ENCODE measurements around the gene RUNDC3A.
"Not testable (repeated sequence)": the region's sequence is repeated elsewhere in the genome, so short reads cannot be mapped to it uniquely, and the experiment has no call there.

Gene RUNDC3A

GRCh38 chr17:44346064-44346844, 37.9 kb downstream of the RUNDC3A start:
- DNase-seq, result no peak

- not testable (repeated sequence) for DNase-seq
Observed at GRCh38 chr17:44347206-44348055, 39.0 kb downstream of the RUNDC3A start.

- peak; percentile 46 for DNase-seq
Observed at GRCh38 chr17:44348234-44348987, 40.0 kb downstream of the RUNDC3A start.

- no peak for DNase-seq
Observed at GRCh38 chr17:44348988-44349364, 40.6 kb downstream of the RUNDC3A start.

GRCh38 chr17:44349553-44350070, 41.2 kb downstream of the RUNDC3A start:
- DNase-seq, result no peak

- DNase-seq, result peak; percentile 88
Observed at GRCh38 chr17:44350733-44351226, 42.4 kb downstream of the RUNDC3A start.

GRCh38 chr17:44351464-44351863, 43.1 kb downstream of the RUNDC3A start:
- DNase-seq, result no peak

- no peak for DNase-seq
Observed at GRCh38 chr17:44351961-44352827, 43.8 kb downstream of the RUNDC3A start.

GRCh38 chr17:44352828-44353671, 44.6 kb downstream of the RUNDC3A start:
- no peak for DNase-seq

- peak; percentile 44 for DNase-seq
Observed at GRCh38 chr17:44353672-44354331, 45.4 kb downstream of the RUNDC3A start.

GRCh38 chr17:44354582-44355561, 46.5 kb downstream of the RUNDC3A start:
- DNase-seq, result peak; percentile 70

GRCh38 chr17:44355642-44356099, 47.3 kb downstream of the RUNDC3A start:
- no peak for DNase-seq

- DNase-seq, result no peak
Observed at GRCh38 chr17:44356241-44356640, 47.8 kb downstream of the RUNDC3A start.

- no peak for DNase-seq
Observed at GRCh38 chr17:44358066-44358465, 49.7 kb downstream of the RUNDC3A start.

- no peak for DNase-seq
Observed at GRCh38 chr17:44359006-44359405, 50.6 kb downstream of the RUNDC3A start.

- no peak for DNase-seq
Observed at GRCh38 chr17:44359458-44360143, 51.2 kb downstream of the RUNDC3A start.

GRCh38 chr17:44360144-44360533, 51.7 kb downstream of the RUNDC3A start:
- DNase-seq, result no peak

- DNase-seq, result no peak
Observed at GRCh38 chr17:44360826-44361225, 52.4 kb downstream of the RUNDC3A start.

Data from hematopoietic multipotent progenitor cell treated with erythropoietin and hydrocortisone succinate and interleukin-3 and kit ligand, for 6 days (in vitro differentiated cells).